Fibroblast of skin of scalp (primary cell): Measurements from ENCODE around the gene FAM25C. TPM values are rescaled to one million over a fixed set of nuclear protein-coding genes. Genes with fewer than 3 reads are reported as not detected.
A peak's percentile ranks its signal among the peaks of the same experiment; 100 is the strongest.
"Not testable (repeated sequence)": the region's sequence is repeated elsewhere in the genome, so short reads cannot be mapped to it uniquely, and the experiment has no call there.

Source experiments
- DNase-seq: peaks from one replicate; pipeline ENCODE4 v3.0.0-alpha.2; 2013
- polyA plus RNA-seq, 2 experiments: library from polyadenylated mRNA; unstranded; fragments of 120-200 nt; gene quantifications; one replicate each; pipeline ENCODE4 v1.2.1, GENCODE V29; 2013; ENCODE audit not compliant: insufficient read length in 2 of 2

Gene FAM25C
- polyA plus RNA-seq (2013, experiment 1 of 2; ENCODE audit: insufficient read length), result not detected
- not detected for polyA plus RNA-seq (2013, experiment 2 of 2; ENCODE audit: insufficient read length)

- DNase-seq, result not testable (repeated sequence)
These were observed at the start of gene FAM25C for GRCh38 chr10:47999691-48000090. Gene FAM25C, minus strand, starts transcription at chr10:47999791. Its CDS starts 26 bp downstream, at chr10:47999765.

GRCh38 chr10:48044557-48044956 is 45.0 kb upstream of the FAM25C start:
- DNase-seq, result not testable (repeated sequence)

- not testable (repeated sequence) for DNase-seq
These were observed 31.8 kb upstream of the FAM25C start for GRCh38 chr10:48031390-48031789.

GRCh38 chr10:48002306-48002705 is 2.7 kb upstream of the FAM25C start:
- DNase-seq, result not testable (repeated sequence)

GRCh38 chr10:47994045-47994444 is 5.5 kb downstream of the FAM25C start:
- peak; percentile 43 for DNase-seq

- DNase-seq, result not testable (repeated sequence)
These were observed 7.0 kb downstream of the FAM25C start for GRCh38 chr10:47992560-47992959.

GRCh38 chr10:47991706-47992105 is 7.9 kb downstream of the FAM25C start:
- DNase-seq, result not testable (repeated sequence)

- not testable (repeated sequence) for DNase-seq
These were observed 9.5 kb downstream of the FAM25C start for GRCh38 chr10:47990097-47990496.

- not testable (repeated sequence) for DNase-seq
These were observed 10.0 kb downstream of the FAM25C start for GRCh38 chr10:47989542-47989950.

- DNase-seq, result peak; percentile 29
These were observed 10.7 kb downstream of the FAM25C start for GRCh38 chr10:47988718-47989541.

GRCh38 chr10:47987952-47988351 is 11.6 kb downstream of the FAM25C start:
- not testable (repeated sequence) for DNase-seq

- not testable (repeated sequence) for DNase-seq
These were observed 13.0 kb downstream of the FAM25C start for GRCh38 chr10:47986413-47987230.

- not testable (repeated sequence) for DNase-seq
These were observed 24.2 kb downstream of the FAM25C start for GRCh38 chr10:47975409-47975808.

GRCh38 chr10:47973131-47973530 is 26.5 kb downstream of the FAM25C start:
- DNase-seq, result not testable (repeated sequence)

- DNase-seq, result not testable (repeated sequence)
These were observed 27.5 kb downstream of the FAM25C start for GRCh38 chr10:47972077-47972476.

- not testable (repeated sequence) for DNase-seq
These were observed 28.0 kb downstream of the FAM25C start for GRCh38 chr10:47971598-47971997.

GRCh38 chr10:47970047-47970446 is 29.5 kb downstream of the FAM25C start:
- not testable (repeated sequence) for DNase-seq

- not testable (repeated sequence) for DNase-seq
These were observed 30.6 kb downstream of the FAM25C start for GRCh38 chr10:47968988-47969387.

GRCh38 chr10:47964280-47965063 is 35.1 kb downstream of the FAM25C start:
- DNase-seq, result not testable (repeated sequence)

GRCh38 chr10:47962785-47963184 is 36.8 kb downstream of the FAM25C start:
- DNase-seq, result not testable (repeated sequence)

GRCh38 chr10:47960699-47961098 is 38.9 kb downstream of the FAM25C start:
- not testable (repeated sequence) for DNase-seq

- not testable (repeated sequence) for DNase-seq
These were observed 39.9 kb downstream of the FAM25C start for GRCh38 chr10:47959677-47960076.
